Fibroblast of villous mesenchyme (primary cell): ENCODE measurements around the gene CEP104. TPM values are rescaled to one million over a fixed set of nuclear protein-coding genes. Genes with fewer than 3 reads are reported as not detected.
A peak's percentile ranks its signal among the peaks of the same experiment; 100 is the strongest.

Experiments used
- DNase-seq: peaks from one replicate; pipeline ENCODE4 v3.0.0-alpha.2; 2010; ENCODE audit warnings: low read depth
- H3K4me3 ChIP-seq: 2 replicates; pipeline ENCODE4 v1.5.1; 2011; ENCODE audit warnings: low read depth, mild to moderate bottlenecking, low read length
- total RNA-seq: library from RNA; depleted of rRNA; stranded (reverse); fragments of >200 nt; gene quantifications from 2 replicates; pipeline ENCODE4 v1.2.3, GENCODE V29; 2012
- TF ChIP-seq, protein P1 (sequence below): IDR thresholded peaks from 2 replicates; pipeline ENCODE4 v1.5.1; 2012; ENCODE audit warnings: low read depth, mild to moderate bottlenecking, low read length; ENCODE audit not compliant: insufficient read depth

The CEP104 gene
- total RNA-seq, 1 donor: 28.1 TPM

- DNase-seq: no peak
Measured at GRCh38 chr1:3785456-3786157, 71.4 kb downstream of the CEP104 start.

GRCh38 chr1:3785045-3785444 lies 72.0 kb downstream of the CEP104 start:
- no peak for DNase-seq
- no peak overlapping the region for H3K4me3 ChIP-seq
- TF ChIP-seq, protein P1, sequence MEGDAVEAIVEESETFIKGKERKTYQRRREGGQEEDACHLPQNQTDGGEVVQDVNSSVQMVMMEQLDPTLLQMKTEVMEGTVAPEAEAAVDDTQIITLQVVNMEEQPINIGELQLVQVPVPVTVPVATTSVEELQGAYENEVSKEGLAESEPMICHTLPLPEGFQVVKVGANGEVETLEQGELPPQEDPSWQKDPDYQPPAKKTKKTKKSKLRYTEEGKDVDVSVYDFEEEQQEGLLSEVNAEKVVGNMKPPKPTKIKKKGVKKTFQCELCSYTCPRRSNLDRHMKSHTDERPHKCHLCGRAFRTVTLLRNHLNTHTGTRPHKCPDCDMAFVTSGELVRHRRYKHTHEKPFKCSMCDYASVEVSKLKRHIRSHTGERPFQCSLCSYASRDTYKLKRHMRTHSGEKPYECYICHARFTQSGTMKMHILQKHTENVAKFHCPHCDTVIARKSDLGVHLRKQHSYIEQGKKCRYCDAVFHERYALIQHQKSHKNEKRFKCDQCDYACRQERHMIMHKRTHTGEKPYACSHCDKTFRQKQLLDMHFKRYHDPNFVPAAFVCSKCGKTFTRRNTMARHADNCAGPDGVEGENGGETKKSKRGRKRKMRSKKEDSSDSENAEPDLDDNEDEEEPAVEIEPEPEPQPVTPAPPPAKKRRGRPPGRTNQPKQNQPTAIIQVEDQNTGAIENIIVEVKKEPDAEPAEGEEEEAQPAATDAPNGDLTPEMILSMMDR: no peak

More at GRCh38 chr1:3785456-3786157, 71.4 kb downstream of the CEP104 start:
- TF ChIP-seq, protein P1: peak; percentile 35
- no peak overlapping the region for H3K4me3 ChIP-seq

DNA sequence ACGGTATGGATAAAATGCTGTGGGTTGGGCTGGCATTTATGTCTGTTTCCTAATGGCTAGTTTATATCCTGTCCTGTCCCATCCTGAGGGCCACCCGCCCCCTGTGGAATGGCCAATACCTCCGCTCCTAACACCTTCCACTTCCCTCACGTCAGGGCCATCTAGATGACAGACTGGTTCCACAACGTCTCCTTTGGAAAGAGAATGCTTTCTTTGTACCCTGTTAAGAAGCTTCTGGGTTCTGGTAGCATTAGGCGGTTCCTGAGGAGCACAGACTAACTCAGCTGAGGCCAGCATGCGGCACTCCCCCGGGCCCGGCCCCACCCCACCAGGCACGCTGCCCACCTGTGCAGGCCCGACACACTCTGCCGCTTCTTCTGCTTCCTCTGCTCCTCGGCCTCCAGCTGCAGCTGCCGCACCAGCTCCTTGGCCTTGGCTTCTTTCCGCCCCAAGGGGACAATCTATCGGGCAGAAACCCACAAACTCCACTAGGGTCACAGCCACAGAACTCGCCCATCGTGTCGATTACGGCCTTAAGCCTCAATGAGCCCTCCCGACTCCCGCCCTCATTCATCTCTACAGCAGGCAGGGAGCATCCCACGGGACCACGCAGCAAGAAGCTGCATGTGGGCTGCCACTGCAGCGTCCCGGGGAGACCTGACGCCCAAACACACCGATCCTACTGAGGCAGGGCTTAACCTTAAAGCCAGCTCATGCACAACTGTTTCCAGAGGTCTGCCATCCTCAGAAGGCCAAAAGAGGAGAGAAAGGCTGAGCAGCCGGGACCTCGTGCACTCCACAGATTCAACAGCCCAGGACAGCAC lies 73.1 kb downstream of the CEP104 start:
- DNase-seq: no peak
- no peak overlapping the region for H3K4me3 ChIP-seq
- TF ChIP-seq, protein P1: no peak

DNA sequence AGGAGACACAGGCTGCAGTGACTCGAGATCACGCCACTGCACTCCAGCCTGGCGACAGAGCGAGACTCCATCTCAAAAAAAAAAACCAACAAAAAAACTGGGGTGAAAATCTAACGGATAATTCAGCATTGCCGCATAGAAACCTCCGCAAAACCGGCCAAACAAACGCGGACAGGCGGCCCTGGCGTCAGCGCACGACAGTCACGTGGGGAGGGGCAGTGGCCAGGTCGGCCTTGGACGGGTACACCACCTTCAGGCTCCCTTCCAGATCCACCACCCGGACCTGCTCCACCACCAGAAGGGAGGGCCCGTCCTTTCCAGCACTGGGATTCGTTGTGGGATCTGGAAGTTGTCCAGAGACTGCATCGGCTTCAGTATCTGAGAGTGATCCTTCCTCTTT lies 76.1 kb downstream of the CEP104 start:
- DNase-seq: no peak
- H3K4me3 ChIP-seq: no peak overlapping the region
- TF ChIP-seq, protein P1: no peak

DNA sequence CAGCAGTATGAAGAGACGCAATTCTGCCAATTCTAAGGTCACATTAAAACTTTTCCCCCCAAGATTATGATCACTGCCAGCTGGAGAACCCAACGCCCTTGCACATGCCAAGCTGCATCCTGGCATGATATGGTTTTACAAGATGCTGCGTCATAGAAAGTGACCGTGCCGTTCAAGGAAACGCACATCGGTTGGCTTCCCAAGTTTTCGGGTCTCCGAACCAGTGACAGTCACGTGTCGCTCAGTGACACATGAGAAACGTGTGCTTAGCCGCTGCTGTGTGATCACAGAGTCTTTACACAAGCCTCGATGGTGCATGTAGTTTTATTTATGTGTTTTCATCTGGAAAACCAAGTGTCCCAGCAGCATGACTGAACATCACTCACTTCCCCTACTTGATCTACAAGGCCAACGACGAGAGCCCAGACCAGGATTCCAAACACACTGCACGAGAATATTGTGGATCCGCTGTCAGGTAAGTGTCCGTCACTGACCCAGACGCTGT lies 77.0 kb downstream of the CEP104 start:
- DNase-seq: no peak
- TF ChIP-seq, protein P1: no peak

DNA sequence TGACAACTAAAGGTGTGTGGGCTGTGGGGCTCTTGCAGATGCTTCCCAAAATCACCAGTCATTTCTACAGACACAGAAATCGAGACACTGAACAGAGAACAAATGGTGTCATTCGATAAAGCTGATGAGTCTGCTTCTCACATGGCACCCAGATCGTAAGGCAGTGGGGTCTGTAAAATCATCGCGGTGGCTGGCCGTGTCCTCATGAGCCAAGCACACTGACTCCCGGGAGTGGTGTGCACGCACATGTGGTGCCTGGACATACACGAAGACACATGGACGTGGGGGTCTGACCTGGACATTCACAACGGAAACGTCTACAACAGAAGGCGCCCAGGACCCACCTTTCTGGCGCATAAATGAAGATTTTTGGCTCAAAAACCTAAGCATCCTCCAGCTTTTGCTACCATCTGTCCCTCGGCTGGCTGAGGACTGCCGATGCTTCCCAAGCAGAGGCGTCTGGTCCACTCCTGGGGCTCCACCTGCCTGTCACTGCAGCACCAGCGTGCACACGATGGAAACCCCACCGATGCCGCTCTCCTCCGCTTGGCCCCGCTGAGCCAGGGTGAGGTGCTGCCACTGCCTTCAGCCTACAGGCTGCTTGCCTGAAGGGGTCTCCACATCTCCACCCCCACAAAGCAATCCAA lies 77.6 kb downstream of the CEP104 start:
- DNase-seq: no peak
- TF ChIP-seq, protein P1: no peak
- H3K4me3 ChIP-seq: no peak overlapping the region

More for the DNA sequence above, 77.0 kb downstream of the CEP104 start:
- H3K4me3 ChIP-seq: no peak overlapping the region
